WTC11 (cell line): ENCODE results near the gene SSTR1.

Source experiments
- CREB1 ChIP-seq: sonication (generic); formaldehyde crosslinking; IDR thresholded peaks from 2 replicates; pipeline ENCODE4 v1.8.0; 2023; ENCODE audit warnings: mild to moderate bottlenecking, missing genetic modification reagents
- ZNF232 ChIP-seq: sonication (generic); formaldehyde crosslinking; IDR thresholded peaks from 2 replicates; pipeline ENCODE4 v1.8.0; 2022; ENCODE audit warnings: mild to moderate bottlenecking, missing genetic modification reagents
- TF ChIP-seq, protein P1 (sequence below): fragments of 200-600 bp; IDR thresholded peaks from 2 replicates; pipeline ENCODE4 v1.8.0; 2022; ENCODE audit warnings: antibody characterized with exemption
- TF ChIP-seq, protein P2 (sequence below): sonication (generic); formaldehyde crosslinking; IDR thresholded peaks from 2 replicates; pipeline ENCODE4 v1.8.0; 2022; ENCODE audit warnings: mild to moderate bottlenecking, missing genetic modification reagents

DNA sequence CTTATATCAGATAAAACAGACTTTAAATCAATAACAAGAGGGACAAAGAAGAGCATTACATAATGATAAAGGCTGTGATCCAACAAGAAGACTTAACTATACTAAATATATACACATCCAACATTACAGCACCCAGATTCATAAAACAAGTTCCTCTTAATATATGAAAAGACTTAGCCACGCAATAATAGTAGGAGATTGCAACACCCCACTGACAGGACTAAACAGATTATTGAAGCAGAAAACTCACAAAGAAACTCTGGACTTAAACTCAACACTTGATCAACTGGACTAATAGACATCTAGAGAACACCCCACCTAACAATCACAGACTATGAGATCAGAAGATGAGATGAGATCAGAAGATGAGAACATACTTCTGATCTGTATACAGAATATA, 53.9 kb downstream of the SSTR1 start:
- TF ChIP-seq, protein P1, sequence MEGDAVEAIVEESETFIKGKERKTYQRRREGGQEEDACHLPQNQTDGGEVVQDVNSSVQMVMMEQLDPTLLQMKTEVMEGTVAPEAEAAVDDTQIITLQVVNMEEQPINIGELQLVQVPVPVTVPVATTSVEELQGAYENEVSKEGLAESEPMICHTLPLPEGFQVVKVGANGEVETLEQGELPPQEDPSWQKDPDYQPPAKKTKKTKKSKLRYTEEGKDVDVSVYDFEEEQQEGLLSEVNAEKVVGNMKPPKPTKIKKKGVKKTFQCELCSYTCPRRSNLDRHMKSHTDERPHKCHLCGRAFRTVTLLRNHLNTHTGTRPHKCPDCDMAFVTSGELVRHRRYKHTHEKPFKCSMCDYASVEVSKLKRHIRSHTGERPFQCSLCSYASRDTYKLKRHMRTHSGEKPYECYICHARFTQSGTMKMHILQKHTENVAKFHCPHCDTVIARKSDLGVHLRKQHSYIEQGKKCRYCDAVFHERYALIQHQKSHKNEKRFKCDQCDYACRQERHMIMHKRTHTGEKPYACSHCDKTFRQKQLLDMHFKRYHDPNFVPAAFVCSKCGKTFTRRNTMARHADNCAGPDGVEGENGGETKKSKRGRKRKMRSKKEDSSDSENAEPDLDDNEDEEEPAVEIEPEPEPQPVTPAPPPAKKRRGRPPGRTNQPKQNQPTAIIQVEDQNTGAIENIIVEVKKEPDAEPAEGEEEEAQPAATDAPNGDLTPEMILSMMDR, result no peak
- TF ChIP-seq ZNF232 (CRISPR knock-in tag) (no peak), CREB1 (CRISPR knock-in tag) (no peak)
- TF ChIP-seq, protein P2, sequence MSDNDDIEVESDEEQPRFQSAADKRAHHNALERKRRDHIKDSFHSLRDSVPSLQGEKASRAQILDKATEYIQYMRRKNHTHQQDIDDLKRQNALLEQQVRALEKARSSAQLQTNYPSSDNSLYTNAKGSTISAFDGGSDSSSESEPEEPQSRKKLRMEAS (CRISPR knock-in tag), result no peak
